Measurements from ENCODE around the gene UGT1A6.
"Not testable (repeated sequence)": the region's sequence is repeated elsewhere in the genome, so short reads cannot be mapped to it uniquely, and the experiment has no call there.

UGT1A6 gene

GRCh38 chr2:233692648-233693047 is at the start of gene UGT1A6:
TSS of gene UGT1A6 (plus strand) at chr2:233692890. CDS start at chr2:233693005, 115 bp downstream.
- DNase-seq: no peak

GRCh38 chr2:233643128-233643527 is 49.6 kb upstream of the UGT1A6 start:
- DNase-seq: no peak

- DNase-seq: not testable (repeated sequence)
Observed at GRCh38 chr2:233646033-233646432, 46.7 kb upstream of the UGT1A6 start.

- no peak for DNase-seq
Observed at GRCh38 chr2:233650981-233651380, 41.7 kb upstream of the UGT1A6 start.

- DNase-seq: no peak
Observed at GRCh38 chr2:233651430-233651829, 41.3 kb upstream of the UGT1A6 start.

- no peak for DNase-seq
Observed at GRCh38 chr2:233654501-233654900, 38.2 kb upstream of the UGT1A6 start.

- no peak for DNase-seq
Observed at GRCh38 chr2:233655043-233655442, 37.6 kb upstream of the UGT1A6 start.

GRCh38 chr2:233655943-233656342 is 36.7 kb upstream of the UGT1A6 start:
- not testable (repeated sequence) for DNase-seq

- no peak for DNase-seq
Observed at GRCh38 chr2:233656443-233656842, 36.2 kb upstream of the UGT1A6 start.

- DNase-seq: no peak
Observed at GRCh38 chr2:233658610-233659009, 34.1 kb upstream of the UGT1A6 start.

- no peak for DNase-seq
Observed at GRCh38 chr2:233663911-233664310, 28.8 kb upstream of the UGT1A6 start.

- DNase-seq: no peak
Observed at GRCh38 chr2:233668605-233669260, 24.0 kb upstream of the UGT1A6 start.

GRCh38 chr2:233671290-233672161 is 21.2 kb upstream of the UGT1A6 start, which contains the start of gene UGT1A9:
TSS of gene UGT1A9 (plus strand) at chr2:233671898. CDS start at chr2:233671935, 37 bp downstream.
- no peak for DNase-seq

GRCh38 chr2:233672886-233673285 is 19.8 kb upstream of the UGT1A6 start:
- DNase-seq: no peak

GRCh38 chr2:233673896-233674295 is 18.8 kb upstream of the UGT1A6 start:
- no peak for DNase-seq

GRCh38 chr2:233674314-233674713 is 18.4 kb upstream of the UGT1A6 start:
- no peak for DNase-seq

- no peak for DNase-seq
Observed at GRCh38 chr2:233674995-233675394, 17.7 kb upstream of the UGT1A6 start.

- no peak for DNase-seq
Observed at GRCh38 chr2:233676046-233676445, 16.6 kb upstream of the UGT1A6 start.

GRCh38 chr2:233679196-233679595 is 13.5 kb upstream of the UGT1A6 start:
- no peak for DNase-seq

GRCh38 chr2:233680361-233681045 is 12.2 kb upstream of the UGT1A6 start:
- DNase-seq: no peak

- no peak for DNase-seq
Observed at GRCh38 chr2:233681521-233682099, 11.1 kb upstream of the UGT1A6 start, which contains the start of gene UGT1A7. TSS of gene UGT1A7 (plus strand) at chr2:233681901. CDS start at chr2:233681938, 37 bp downstream.

GRCh38 chr2:233684640-233685039 is 8.1 kb upstream of the UGT1A6 start:
- DNase-seq: no peak

- DNase-seq: no peak
Observed at GRCh38 chr2:233686928-233687327, 5.8 kb upstream of the UGT1A6 start.

Data from activated naive CD4-positive, alpha-beta T cell treated with Interleukin-2 at 50 U/mL for 16 hours (primary cell).